ENCODE results near the gene ZP1. TPM values are rescaled to one million over a fixed set of nuclear protein-coding genes. Genes with fewer than 3 reads are reported as not detected.

ZP1 gene
- total and polyA plus RNA-seq, 2 of the 8 experiments (the other 6 are each of a cell fraction or from before 2014, with no cell fraction given): not detected

- TF ChIP-seq, protein P1, sequence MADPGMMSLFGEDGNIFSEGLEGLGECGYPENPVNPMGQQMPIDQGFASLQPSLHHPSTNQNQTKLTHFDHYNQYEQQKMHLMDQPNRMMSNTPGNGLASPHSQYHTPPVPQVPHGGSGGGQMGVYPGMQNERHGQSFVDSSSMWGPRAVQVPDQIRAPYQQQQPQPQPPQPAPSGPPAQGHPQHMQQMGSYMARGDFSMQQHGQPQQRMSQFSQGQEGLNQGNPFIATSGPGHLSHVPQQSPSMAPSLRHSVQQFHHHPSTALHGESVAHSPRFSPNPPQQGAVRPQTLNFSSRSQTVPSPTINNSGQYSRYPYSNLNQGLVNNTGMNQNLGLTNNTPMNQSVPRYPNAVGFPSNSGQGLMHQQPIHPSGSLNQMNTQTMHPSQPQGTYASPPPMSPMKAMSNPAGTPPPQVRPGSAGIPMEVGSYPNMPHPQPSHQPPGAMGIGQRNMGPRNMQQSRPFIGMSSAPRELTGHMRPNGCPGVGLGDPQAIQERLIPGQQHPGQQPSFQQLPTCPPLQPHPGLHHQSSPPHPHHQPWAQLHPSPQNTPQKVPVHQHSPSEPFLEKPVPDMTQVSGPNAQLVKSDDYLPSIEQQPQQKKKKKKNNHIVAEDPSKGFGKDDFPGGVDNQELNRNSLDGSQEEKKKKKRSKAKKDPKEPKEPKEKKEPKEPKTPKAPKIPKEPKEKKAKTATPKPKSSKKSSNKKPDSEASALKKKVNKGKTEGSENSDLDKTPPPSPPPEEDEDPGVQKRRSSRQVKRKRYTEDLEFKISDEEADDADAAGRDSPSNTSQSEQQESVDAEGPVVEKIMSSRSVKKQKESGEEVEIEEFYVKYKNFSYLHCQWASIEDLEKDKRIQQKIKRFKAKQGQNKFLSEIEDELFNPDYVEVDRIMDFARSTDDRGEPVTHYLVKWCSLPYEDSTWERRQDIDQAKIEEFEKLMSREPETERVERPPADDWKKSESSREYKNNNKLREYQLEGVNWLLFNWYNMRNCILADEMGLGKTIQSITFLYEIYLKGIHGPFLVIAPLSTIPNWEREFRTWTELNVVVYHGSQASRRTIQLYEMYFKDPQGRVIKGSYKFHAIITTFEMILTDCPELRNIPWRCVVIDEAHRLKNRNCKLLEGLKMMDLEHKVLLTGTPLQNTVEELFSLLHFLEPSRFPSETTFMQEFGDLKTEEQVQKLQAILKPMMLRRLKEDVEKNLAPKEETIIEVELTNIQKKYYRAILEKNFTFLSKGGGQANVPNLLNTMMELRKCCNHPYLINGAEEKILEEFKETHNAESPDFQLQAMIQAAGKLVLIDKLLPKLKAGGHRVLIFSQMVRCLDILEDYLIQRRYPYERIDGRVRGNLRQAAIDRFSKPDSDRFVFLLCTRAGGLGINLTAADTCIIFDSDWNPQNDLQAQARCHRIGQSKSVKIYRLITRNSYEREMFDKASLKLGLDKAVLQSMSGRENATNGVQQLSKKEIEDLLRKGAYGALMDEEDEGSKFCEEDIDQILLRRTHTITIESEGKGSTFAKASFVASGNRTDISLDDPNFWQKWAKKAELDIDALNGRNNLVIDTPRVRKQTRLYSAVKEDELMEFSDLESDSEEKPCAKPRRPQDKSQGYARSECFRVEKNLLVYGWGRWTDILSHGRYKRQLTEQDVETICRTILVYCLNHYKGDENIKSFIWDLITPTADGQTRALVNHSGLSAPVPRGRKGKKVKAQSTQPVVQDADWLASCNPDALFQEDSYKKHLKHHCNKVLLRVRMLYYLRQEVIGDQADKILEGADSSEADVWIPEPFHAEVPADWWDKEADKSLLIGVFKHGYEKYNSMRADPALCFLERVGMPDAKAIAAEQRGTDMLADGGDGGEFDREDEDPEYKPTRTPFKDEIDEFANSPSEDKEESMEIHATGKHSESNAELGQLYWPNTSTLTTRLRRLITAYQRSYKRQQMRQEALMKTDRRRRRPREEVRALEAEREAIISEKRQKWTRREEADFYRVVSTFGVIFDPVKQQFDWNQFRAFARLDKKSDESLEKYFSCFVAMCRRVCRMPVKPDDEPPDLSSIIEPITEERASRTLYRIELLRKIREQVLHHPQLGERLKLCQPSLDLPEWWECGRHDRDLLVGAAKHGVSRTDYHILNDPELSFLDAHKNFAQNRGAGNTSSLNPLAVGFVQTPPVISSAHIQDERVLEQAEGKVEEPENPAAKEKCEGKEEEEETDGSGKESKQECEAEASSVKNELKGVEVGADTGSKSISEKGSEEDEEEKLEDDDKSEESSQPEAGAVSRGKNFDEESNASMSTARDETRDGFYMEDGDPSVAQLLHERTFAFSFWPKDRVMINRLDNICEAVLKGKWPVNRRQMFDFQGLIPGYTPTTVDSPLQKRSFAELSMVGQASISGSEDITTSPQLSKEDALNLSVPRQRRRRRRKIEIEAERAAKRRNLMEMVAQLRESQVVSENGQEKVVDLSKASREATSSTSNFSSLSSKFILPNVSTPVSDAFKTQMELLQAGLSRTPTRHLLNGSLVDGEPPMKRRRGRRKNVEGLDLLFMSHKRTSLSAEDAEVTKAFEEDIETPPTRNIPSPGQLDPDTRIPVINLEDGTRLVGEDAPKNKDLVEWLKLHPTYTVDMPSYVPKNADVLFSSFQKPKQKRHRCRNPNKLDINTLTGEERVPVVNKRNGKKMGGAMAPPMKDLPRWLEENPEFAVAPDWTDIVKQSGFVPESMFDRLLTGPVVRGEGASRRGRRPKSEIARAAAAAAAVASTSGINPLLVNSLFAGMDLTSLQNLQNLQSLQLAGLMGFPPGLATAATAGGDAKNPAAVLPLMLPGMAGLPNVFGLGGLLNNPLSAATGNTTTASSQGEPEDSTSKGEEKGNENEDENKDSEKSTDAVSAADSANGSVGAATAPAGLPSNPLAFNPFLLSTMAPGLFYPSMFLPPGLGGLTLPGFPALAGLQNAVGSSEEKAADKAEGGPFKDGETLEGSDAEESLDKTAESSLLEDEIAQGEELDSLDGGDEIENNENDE (IDR thresholded peaks at IDR 0.05; ENCODE audit: insufficient replicate concordance, low read length): no peak
- TF ChIP-seq, protein P2, sequence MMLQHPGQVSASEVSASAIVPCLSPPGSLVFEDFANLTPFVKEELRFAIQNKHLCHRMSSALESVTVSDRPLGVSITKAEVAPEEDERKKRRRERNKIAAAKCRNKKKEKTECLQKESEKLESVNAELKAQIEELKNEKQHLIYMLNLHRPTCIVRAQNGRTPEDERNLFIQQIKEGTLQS (IDR thresholded peaks at IDR 0.05; ENCODE audit: insufficient read depth, low read depth, low read length): no peak
- TF ChIP-seq RXRA (IDR thresholded peaks at IDR 0.05; ENCODE audit: insufficient read depth, low read depth, low read length): no peak
- TF ChIP-seq MAFK (IDR thresholded peaks at IDR 0.05; ENCODE audit: low read depth, low read length): no peak
- TF ChIP-seq CHD1 (IDR thresholded peaks at IDR 0.05; ENCODE audit: low read depth, low read length): no peak
- no peak for TF ChIP-seq ATF2 (IDR thresholded peaks at IDR 0.05; ENCODE audit: low read length)
- TF ChIP-seq TAF7 (optimal IDR thresholded peaks at IDR 0.05; ENCODE audit: borderline replicate concordance, low read depth, low read length): no peak
Measured at GRCh38 chr11:60831143-60831500, 36.2 kb upstream of the ZP1 start (continued).
